Stimulated activated CD4-positive, alpha-beta T cell treated with anti-CD3 and anti-CD28 coated beads, Interleukin-12 subunit alpha, Interleukin-12 subunit beta, amount 100 ng/mL, for 24 hours (primary cell): Measurements from ENCODE around the gene PLCL1.
"Not testable (repeated sequence)": the region's sequence is repeated elsewhere in the genome, so short reads cannot be mapped to it uniquely, and the experiment has no call there.

Experiments used
- DNase-seq, 2 experiments: peaks; one replicate each; pipeline ENCODE4 v3.0.0-alpha.2; 2020; ENCODE audit warnings: low read depth in 2 of 2

Gene PLCL1

GRCh38 chr2:197998702-197999101 lies 194.3 kb downstream of the PLCL1 start:
- no peak for DNase-seq

GRCh38 chr2:198000417-198000816 lies 196.0 kb downstream of the PLCL1 start:
- DNase-seq = no peak

DNA sequence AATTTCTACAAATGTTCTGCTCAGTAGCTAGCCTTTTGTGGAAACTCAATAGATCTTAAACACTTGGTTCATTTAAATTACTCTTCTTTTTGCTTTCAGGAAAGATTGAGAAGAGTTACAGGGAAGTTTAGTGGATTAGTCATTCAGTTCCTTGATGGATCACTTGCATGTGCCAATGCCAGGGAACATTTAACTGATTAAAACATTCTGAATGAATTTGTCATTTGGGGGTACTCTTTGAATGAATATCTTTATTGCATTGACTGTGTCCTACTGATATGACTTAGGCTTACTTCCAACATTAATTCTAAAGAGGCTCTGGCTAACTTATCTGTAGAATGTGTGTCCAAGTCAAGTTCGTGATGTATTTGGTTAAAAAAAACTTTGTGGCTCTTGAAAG lies 199.8 kb downstream of the PLCL1 start:
- DNase-seq = no peak

DNA sequence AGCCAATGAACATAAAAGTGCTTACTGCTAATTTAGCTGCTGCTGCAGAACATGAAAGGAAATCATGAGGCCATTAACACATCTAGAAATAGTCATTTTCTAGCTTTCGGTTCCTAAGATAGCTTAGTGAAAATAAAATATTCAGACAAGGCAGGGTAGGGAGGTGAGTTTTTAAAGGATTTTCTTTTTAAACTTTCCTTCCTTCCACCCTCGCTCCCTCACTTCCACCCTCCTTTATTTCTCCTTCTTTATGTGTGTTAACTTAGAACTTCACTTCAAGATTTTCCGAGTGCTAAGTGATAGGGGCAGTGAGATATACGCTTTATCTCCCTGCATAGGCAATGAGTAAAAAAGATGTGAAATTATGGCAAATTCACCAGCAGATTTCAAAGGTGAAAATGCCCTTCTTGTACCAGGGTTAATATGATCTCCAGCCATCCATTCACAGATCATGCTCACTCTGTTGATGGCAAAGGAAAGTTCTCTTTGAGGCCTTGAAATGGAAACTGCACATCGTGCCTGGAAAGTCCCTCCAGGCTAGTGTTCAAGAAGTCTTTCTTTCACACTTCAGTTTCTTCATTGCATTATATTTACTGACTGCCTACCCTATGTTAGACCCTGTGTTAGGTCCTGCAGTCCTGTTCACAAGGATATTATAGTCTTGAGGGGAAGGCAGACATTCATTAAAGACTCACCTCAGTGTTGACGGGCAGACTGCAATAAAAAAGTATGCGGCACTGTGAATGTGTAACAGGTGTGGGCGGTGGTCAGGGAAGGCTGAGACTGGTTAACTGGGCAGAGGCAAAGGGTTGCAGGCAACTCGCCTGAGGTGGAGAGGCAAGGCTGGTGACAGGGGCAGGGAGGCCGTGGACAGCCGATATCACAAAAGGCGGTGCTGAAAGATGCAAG lies 200.8 kb downstream of the PLCL1 start:
- DNase-seq = peak in 1 of 2 experiments; percentile 11

DNA sequence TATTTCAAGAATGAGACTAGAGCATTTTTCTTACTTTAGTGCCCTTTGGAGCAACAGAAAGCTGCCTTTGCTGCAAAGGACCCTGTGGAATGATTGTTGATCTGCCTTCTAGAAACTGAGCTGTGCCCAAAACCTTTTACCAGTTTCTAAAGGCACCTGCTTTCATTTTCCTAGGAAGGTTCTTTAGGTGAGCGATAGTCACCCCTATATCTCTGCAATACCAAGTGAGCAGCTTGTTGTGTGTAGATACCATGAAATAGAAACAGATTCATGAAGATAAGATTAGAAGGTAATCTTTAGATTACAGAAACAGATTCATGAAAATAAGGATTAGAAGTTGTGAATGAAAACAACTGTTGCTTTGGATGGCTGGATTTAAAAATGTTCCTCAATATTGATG lies 202.3 kb downstream of the PLCL1 start:
- DNase-seq = no peak

GRCh38 chr2:198008230-198008629 lies 203.8 kb downstream of the PLCL1 start:
- no peak for DNase-seq

- no peak for DNase-seq
Observed at GRCh38 chr2:198012025-198012424, 207.6 kb downstream of the PLCL1 start.

DNA sequence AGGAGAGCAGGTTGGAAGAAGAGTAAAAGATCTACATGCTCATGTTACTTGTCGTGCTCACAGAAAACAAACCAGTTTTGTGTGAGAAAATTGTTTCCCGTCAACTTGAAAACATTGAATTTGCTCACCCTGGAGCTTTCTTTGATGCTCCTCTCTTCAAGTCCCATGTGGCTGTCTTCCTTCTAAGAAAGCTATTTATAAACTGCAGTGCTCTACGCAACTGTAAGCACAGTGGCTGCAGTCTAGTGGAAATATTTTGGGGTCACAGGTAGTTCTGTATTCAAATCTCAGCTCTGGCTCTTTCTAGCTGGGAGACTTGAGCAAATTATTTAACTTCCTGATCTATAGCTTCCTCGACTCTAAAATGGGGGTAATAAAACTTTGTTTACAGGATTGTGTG lies 211.8 kb downstream of the PLCL1 start:
- DNase-seq = no peak

DNA sequence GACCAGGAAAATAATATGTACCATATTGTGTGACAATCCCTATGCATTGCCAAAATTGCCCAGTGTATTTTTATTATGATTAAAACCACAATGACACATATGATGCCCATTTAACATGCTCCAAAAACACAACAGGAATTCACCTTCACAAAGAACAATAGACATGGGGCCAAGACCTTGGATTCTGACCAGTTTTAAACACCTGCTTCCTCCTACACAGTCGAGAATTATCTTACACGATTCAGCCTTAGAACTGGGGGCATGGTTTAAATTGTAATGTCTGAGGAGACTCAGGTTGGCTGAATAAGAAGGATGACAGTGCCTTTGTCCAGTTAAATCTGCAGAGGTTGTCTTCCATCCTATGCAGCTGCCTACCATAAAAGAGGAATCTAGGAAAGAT lies 212.7 kb downstream of the PLCL1 start:
- DNase-seq = no peak

DNA sequence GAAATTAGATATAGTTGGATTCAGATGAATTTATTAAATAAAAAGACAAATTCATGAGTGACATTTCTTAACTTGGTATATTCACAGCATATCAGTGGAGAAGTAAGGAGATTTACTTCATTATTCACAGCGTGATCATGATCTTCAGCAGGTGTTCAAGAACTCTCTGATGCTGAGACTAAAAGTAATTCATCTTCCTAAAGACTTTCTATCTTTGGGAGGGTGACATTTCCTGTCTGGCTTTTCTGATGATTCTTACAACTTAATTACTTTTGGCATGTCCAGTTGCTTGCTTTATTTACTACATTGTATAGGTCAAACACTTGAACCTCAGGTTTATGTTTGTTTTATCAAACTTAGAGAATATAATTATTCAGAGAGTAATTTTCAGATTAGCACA lies 224.6 kb downstream of the PLCL1 start:
- DNase-seq = no peak

- not testable (repeated sequence) for DNase-seq
Observed at GRCh38 chr2:198029576-198029975, 225.2 kb downstream of the PLCL1 start.

DNA sequence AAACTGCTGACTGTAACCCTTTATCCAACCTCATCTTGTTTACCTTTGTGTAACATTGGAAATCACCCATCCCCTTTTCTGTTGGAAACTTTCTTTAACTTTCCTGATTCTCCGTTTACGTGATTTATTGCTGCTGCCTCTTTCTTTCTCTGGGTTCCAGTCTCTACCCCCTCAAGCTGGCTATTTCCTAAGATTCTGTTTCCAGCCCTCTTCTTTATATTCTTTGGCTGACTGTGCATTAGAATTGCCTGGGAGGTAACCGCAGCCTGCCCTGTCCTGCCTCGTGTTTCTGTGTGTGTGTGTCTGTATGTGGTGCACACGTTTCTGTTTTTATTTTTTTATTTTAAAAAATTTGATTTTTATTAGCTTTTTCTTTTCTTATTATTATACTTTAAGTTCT lies 229.2 kb downstream of the PLCL1 start:
- DNase-seq = no peak

- DNase-seq = no peak
Observed at GRCh38 chr2:198036029-198036879, 231.9 kb downstream of the PLCL1 start.

DNA sequence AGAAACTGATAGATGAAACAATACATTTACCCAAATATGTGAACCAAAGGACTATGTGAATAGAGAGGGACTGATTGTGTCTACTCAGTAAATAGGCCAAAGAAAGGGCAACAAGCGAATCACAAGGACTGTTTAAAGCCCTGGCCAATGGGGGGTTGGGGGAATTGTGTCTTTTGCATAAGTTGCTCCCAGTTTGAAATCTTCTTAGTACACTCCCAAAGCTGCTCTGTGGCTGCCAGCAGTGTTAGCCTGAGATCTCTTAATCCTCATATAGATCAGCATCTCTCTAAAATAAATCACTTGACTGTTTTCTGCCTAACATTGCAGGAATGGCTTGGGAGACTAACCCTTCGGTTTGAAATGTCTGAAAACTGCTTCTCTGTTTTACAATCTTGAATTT lies 236.4 kb downstream of the PLCL1 start:
- no peak for DNase-seq

DNA sequence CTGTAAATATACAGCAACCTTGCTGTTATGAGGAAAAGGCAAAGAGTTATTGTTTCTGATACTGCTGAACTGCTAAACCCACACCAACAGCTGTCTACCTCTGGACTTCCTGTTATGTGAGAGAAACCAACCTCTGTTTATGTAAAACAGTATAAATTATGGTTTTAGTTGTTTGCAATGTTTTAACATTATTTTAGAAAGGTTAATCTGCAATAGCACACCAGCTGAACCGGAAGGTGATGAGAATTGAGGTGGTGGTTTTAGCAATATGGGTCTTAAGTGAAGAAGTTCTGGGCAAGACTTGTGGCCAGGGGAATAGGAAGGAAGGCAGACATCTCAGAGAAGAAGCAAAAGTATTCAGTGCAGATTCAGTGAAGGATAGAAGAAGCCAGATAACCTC lies 237.8 kb downstream of the PLCL1 start:
- no peak for DNase-seq

- DNase-seq = no peak
Observed at GRCh38 chr2:198044777-198045176, 240.4 kb downstream of the PLCL1 start.

- no peak for DNase-seq
Observed at GRCh38 chr2:198045227-198045626, 240.8 kb downstream of the PLCL1 start.

DNA sequence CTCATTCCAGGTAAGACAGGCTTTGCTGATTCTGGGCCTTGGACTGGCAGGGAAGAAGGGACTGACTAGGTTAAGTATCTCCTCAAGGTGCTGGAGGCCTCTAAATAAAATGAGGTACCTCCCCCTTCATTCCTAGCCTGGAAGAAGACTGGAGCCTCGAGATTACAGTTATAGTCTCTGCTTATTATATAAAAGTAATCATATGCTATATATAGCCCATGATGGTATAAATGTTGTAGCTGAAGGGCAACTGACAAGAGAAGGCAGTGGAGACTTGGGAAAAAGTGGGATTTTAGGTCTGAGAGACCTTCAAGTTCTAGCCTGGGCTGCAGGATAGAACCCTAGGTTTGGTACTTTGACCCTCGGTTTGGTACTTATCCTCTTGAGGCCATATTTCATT lies 248.3 kb downstream of the PLCL1 start:
- no peak for DNase-seq

GRCh38 chr2:198053148-198053547 lies 248.8 kb downstream of the PLCL1 start:
- DNase-seq = no peak

GRCh38 chr2:198053776-198054175 lies 249.4 kb downstream of the PLCL1 start:
- DNase-seq = no peak

DNA sequence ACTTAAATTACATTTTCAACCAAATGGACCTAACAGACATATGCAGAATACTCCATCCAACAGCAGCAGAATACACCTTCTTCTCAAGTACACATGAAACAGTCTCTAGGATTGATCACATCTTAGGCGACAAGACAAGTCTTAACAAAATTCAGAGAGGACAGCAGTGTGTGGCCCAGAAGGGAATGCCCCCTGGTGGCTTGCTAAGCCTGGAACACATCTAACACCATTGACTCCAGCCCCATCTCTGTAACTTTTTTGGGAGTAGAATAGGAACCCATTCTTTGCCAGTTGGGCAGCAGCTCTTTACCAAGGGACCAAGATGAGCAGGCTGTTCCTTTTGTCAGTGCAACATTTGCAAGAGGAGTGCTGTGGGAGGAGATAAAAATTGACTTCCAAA lies 249.9 kb downstream of the PLCL1 start:
- peak; percentile 4 to 29 for DNase-seq

DNA sequence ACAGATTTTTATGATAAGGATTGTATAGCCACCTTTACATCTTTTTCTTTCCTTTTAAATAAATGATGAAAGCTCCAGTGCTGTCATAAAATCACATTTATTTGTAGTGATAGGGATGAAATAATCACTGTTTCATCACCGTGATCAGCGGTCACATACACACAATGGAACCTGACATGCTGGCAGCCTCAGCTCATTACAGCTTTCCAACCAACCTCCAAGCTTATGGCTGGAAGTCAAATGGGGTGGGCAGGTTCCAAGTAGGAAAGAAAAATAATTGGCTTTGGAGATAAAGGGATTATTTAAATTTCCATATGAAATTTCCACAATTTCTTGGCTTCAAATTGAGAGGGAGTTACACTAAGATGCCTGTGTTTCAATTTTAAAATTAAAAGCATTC lies 251.3 kb downstream of the PLCL1 start:
- DNase-seq = no peak

DNA sequence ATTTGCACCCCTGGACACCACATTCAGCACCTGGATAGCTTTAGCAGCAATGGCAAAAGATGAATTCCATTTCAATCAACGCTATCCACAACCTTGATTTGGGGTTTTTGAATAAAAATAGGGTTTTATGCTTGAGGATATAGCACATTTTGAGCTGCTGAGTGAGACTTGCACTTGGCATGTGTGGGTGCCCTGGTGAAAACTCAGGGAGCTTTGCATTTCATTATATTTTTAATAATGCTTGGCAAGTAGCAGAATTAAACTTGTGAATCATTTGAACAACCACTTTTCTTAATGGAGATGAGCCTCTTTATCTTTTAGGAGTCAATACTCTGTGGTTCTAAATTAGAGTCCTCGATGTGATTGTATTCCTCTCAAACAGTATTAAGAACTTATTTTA lies 252.4 kb downstream of the PLCL1 start:
- DNase-seq = no peak
